Right renal pelvis (tissue), 4 donors: Measurements from ENCODE around the gene KRTAP10-10. TPM values are rescaled to one million over a fixed set of nuclear protein-coding genes. Genes with fewer than 3 reads are reported as not detected.
"Not testable (repeated sequence)": the region's sequence is repeated elsewhere in the genome, so short reads cannot be mapped to it uniquely, and the experiment has no call there.

Source experiments
- DNase-seq, 4 donors: peaks; one replicate each; pipeline ENCODE4 v3.0.0-alpha.2; 2013; ENCODE audit warnings: low read depth in 4 of 4, low spot score in 3 of 4, missing footprints in 1 of 4
- polyA plus RNA-seq, 4 donors: library from polyadenylated mRNA; unstranded; fragments of 120-200 nt; gene quantifications; one replicate each; pipeline ENCODE4 v1.2.1, GENCODE V29; 2013; ENCODE audit not compliant: insufficient read length in 4 of 4

KRTAP10-10 gene
- polyA plus RNA-seq, 4 donors = not detected

GRCh38 chr21:44601596-44602462 is 35.3 kb upstream of the KRTAP10-10 start:
- no peak for DNase-seq

- no peak for DNase-seq
Measured at GRCh38 chr21:44602463-44602850, 34.7 kb upstream of the KRTAP10-10 start.

- DNase-seq = no peak
Measured at GRCh38 chr21:44603109-44603875, 33.9 kb upstream of the KRTAP10-10 start.

GRCh38 chr21:44603911-44604310 is 33.2 kb upstream of the KRTAP10-10 start:
- no peak for DNase-seq

- DNase-seq = no peak
Measured at GRCh38 chr21:44606495-44606894, 30.7 kb upstream of the KRTAP10-10 start.

- no peak for DNase-seq
Measured at GRCh38 chr21:44609193-44609592, 28.0 kb upstream of the KRTAP10-10 start.

GRCh38 chr21:44610157-44610843 is 26.9 kb upstream of the KRTAP10-10 start:
- not testable (repeated sequence) for DNase-seq

GRCh38 chr21:44611551-44611950 is 25.6 kb upstream of the KRTAP10-10 start:
- no peak for DNase-seq

GRCh38 chr21:44612029-44612486 is 25.1 kb upstream of the KRTAP10-10 start, which contains the start of gene KRTAP10-8:
Gene KRTAP10-8, plus strand, starts transcription at chr21:44612079. Its CDS starts 22 bp downstream, at chr21:44612101.
- DNase-seq = no peak

GRCh38 chr21:44612669-44613229 is 24.4 kb upstream of the KRTAP10-10 start:
- no peak for DNase-seq

GRCh38 chr21:44613386-44614155 is 23.6 kb upstream of the KRTAP10-10 start:
- no peak for DNase-seq

- no peak for DNase-seq
Measured at GRCh38 chr21:44614161-44614631, 23.0 kb upstream of the KRTAP10-10 start.

GRCh38 chr21:44614961-44615391 is 22.2 kb upstream of the KRTAP10-10 start:
- DNase-seq = no peak

GRCh38 chr21:44615466-44615865 is 21.7 kb upstream of the KRTAP10-10 start:
- no peak for DNase-seq

- no peak for DNase-seq
Measured at GRCh38 chr21:44615911-44616590, 21.1 kb upstream of the KRTAP10-10 start.

- no peak for DNase-seq
Measured at GRCh38 chr21:44616591-44616926, 20.6 kb upstream of the KRTAP10-10 start.

GRCh38 chr21:44617071-44617501 is 20.1 kb upstream of the KRTAP10-10 start:
- no peak for DNase-seq

- DNase-seq = no peak
Measured at GRCh38 chr21:44618504-44618903, 18.7 kb upstream of the KRTAP10-10 start.

- DNase-seq = no peak
Measured at GRCh38 chr21:44618909-44619308, 18.2 kb upstream of the KRTAP10-10 start.
